Right ventricle myocardium inferior (tissue), 1 donor: Measurements from ENCODE around the gene TMEM95. TPM values are rescaled to one million over a fixed set of nuclear protein-coding genes. Genes with fewer than 3 reads are reported as not detected.

ENCODE experiments used
- total RNA-seq: library from RNA; stranded (reverse); fragmentation: NEBNext Ultra II Directional; extraction: Animal tissue kit (Norgen Biotek cat#: 25700); gene quantifications from one replicate; pipeline ENCODE4 v1.2.1, GENCODE V29; 2021
- donor health status: DM: no; HTN: yes; CAD: no; lungs with severe emphysema.

Gene TMEM95
- total RNA-seq, 1 donor from 2014 or later = not detected

Other genes starting within 250 kb of the TMEM95 start
- gene ASGR2, start 240.3 kb upstream of the TMEM95 start, total RNA-seq = 0.46 TPM
- gene ASGR1, start 175.8 kb upstream of the TMEM95 start, total RNA-seq = 0.43 TPM
- gene DLG4, start 135.3 kb upstream of the TMEM95 start, total RNA-seq = 20.6 TPM
- gene ACADVL, start 135.2 kb upstream of the TMEM95 start, total RNA-seq = 2,192 TPM
- gene DVL2, start 120.6 kb upstream of the TMEM95 start, total RNA-seq = 20.0 TPM
- gene PHF23, start 115.7 kb upstream of the TMEM95 start, total RNA-seq = 23.3 TPM
- 444 TPM for gene GABARAP, start 112.7 kb upstream of the TMEM95 start, total RNA-seq
- 114 TPM for gene CTDNEP1, start 103.4 kb upstream of the TMEM95 start, total RNA-seq
- 72.7 TPM for gene ELP5, start 102.9 kb upstream of the TMEM95 start, total RNA-seq
- 1.2 TPM for gene CLDN7, start 92.7 kb upstream of the TMEM95 start, total RNA-seq
- gene SLC2A4, start 73.4 kb upstream of the TMEM95 start, total RNA-seq = 119 TPM
- gene YBX2, start 60.5 kb upstream of the TMEM95 start, total RNA-seq = 0.81 TPM
- 326 TPM for gene EIF5A, start 47.5 kb upstream of the TMEM95 start, total RNA-seq
- 70.3 TPM for gene GPS2, start 39.8 kb upstream of the TMEM95 start, total RNA-seq
- 30.8 TPM for gene NEURL4, start 25.8 kb upstream of the TMEM95 start, total RNA-seq
- gene ACAP1, start 18.6 kb upstream of the TMEM95 start, total RNA-seq = 14.0 TPM
- gene KCTD11, start 3.0 kb upstream of the TMEM95 start, total RNA-seq = 4.7 TPM
- gene TNK1, start 25.9 kb downstream of the TMEM95 start, total RNA-seq = 2.6 TPM
- 18.4 TPM for gene PLSCR3, start 39.4 kb downstream of the TMEM95 start, total RNA-seq
- gene TMEM256, start 48.9 kb downstream of the TMEM95 start, total RNA-seq = 64.0 TPM
- 7.0 TPM for gene NLGN2, start 52.7 kb downstream of the TMEM95 start, total RNA-seq
- not detected for gene SPEM1, start 65.2 kb downstream of the TMEM95 start, total RNA-seq
- gene SPEM2, start 70.5 kb downstream of the TMEM95 start, total RNA-seq = not detected
- not detected for gene SPEM3, start 73.7 kb downstream of the TMEM95 start, total RNA-seq
- 2.7 TPM for gene TMEM102, start 80.3 kb downstream of the TMEM95 start, total RNA-seq
- gene FGF11, start 84.4 kb downstream of the TMEM95 start, total RNA-seq = 11.7 TPM
- 11.8 TPM for gene CHRNB1, start 89.9 kb downstream of the TMEM95 start, total RNA-seq
- gene ZBTB4, start 124.5 kb downstream of the TMEM95 start, total RNA-seq = 62.1 TPM
- gene SLC35G6, start 126.3 kb downstream of the TMEM95 start, total RNA-seq = not detected
- 36.4 TPM for gene POLR2A, start 129.2 kb downstream of the TMEM95 start, total RNA-seq
- gene TNFSF12, start 193.9 kb downstream of the TMEM95 start, total RNA-seq = 41.7 TPM
- 13.5 TPM for gene TNFSF13, start 203.6 kb downstream of the TMEM95 start, total RNA-seq
- 33.0 TPM for gene SENP3, start 206.8 kb downstream of the TMEM95 start, total RNA-seq
- 40.4 TPM for gene CD68, start 224.5 kb downstream of the TMEM95 start, total RNA-seq
- gene MPDU1, start 228.7 kb downstream of the TMEM95 start, total RNA-seq = 32.0 TPM
- 0.89 TPM for gene SOX15, start 234.9 kb downstream of the TMEM95 start, total RNA-seq